Omental fat pad (tissue), 4 donors: ENCODE results near the gene ENO2. TPM values are rescaled to one million over a fixed set of nuclear protein-coding genes. Genes with fewer than 3 reads are reported as not detected.

Experiments used
- ATAC-seq: fragments of 150-250 bp; one replicate; pipeline ENCODE4 v1.9.1; 2016; ENCODE audit warnings: mild to moderate bottlenecking, moderate library complexity; ENCODE audit not compliant: low FRiP score
- DNase-seq: peaks from one replicate; pipeline ENCODE4 v3.0.0-alpha.2; 2019; ENCODE audit warnings: low spot score
- CTCF ChIP-seq, 3 donors: fragments of 450-650 bp; IDR thresholded peaks; one replicate each; pipeline ENCODE4 v1.5.1; 2016 to 2017; ENCODE audit warnings: antibody characterized with exemption in 3 of 3, mild to moderate bottlenecking in 3 of 3, moderate library complexity in 2 of 3
- total RNA-seq, 4 donors: library from RNA; depleted of rRNA; stranded (reverse); fragments of >200 nt; gene quantifications; one replicate each; pipeline ENCODE4 v1.1.0, GENCODE V29; 2016

ENO2 gene
- total RNA-seq, 4 donors from 2014 or later = 3.5 to 14.3 (median 5.2) TPM

GRCh38 chr12:6935371-6936193, 21.2 kb downstream of the ENO2 start:
- ATAC-seq (no peak), DNase-seq (no peak)
- TF ChIP-seq CTCF (IDR thresholded peaks at IDR 0.05) = no peak

GRCh38 chr12:6936194-6936635, 21.8 kb downstream of the ENO2 start:
- ATAC-seq (no peak), DNase-seq (no peak)
- no peak for TF ChIP-seq CTCF (IDR thresholded peaks at IDR 0.05)

GRCh38 chr12:6936636-6937480, 22.5 kb downstream of the ENO2 start:
- DNase-seq (no peak), ATAC-seq (no peak)
- TF ChIP-seq CTCF (IDR thresholded peaks at IDR 0.05) = no peak

- TF ChIP-seq CTCF (IDR thresholded peaks at IDR 0.05) = peak in 1 of 3 donors; percentile 76
- ATAC-seq = peak; percentile 90
- DNase-seq = no peak
These were observed 23.3 kb downstream of the ENO2 start for GRCh38 chr12:6937481-6938352.

- no peak for ATAC-seq
- no peak for DNase-seq
- TF ChIP-seq CTCF (IDR thresholded peaks at IDR 0.05) = no peak
These were observed 24.2 kb downstream of the ENO2 start for GRCh38 chr12:6938353-6939190.

GRCh38 chr12:6939191-6939540, 24.8 kb downstream of the ENO2 start:
- TF ChIP-seq CTCF (IDR thresholded peaks at IDR 0.05) = no peak
- ATAC-seq (no peak), DNase-seq (no peak)
